K562 (cell line): ENCODE measurements around the gene PPARGC1A. TPM values are rescaled to one million over a fixed set of nuclear protein-coding genes. Genes with fewer than 3 reads are reported as not detected.

Source experiments
- ATAC-seq: fragments of 200-7000 bp; cut with Tn5 transposase; 3 replicates; pipeline ENCODE4 v1.9.1; 2020; ENCODE audit warnings: moderate library complexity
- BruUV-seq: library from RNA; stranded (reverse); fragments of 400-500 nt; replicated peaks from 2 replicates; lab custom pipeline; 2021; lab: Mats Ljungman, UMichigan
- CTCF ChIA-PET: fragments of 300-600 bp; formaldehyde crosslinking; extraction: SDS; loops from one replicate; lab custom pipeline; 2021; ENCODE audit warnings: low intra/inter-chr PET ratio; lab: Yijun Ruan, JAX
- POLR2A ChIA-PET: fragments of 300-600, 350-650 bp; sonication (Branson Sonifier 250); formaldehyde crosslinking; extraction: SDS; loops from one replicate; lab custom pipeline; 2021; ENCODE audit warnings: antibody characterized with exemption, inconsistent platforms; lab: Yijun Ruan, JAX
- DNase-seq, 4 experiments: peaks; one replicate each; pipeline versions ENCODE4 v3.0.0 to v3.0.0-alpha.2; 2011 to 2018; ENCODE audit warnings: low spot score in 3 of 4, mixed read lengths in 3 of 4; ENCODE audit errors: extremely low read depth in 1 of 4
- FAIRE-seq: peaks from 2 replicates; lab custom pipeline; 2011; peaks lifted over from hg19 to GRCh38; lab: Jason Lieb, UNC
- H2AFZ ChIP-seq: 2 replicates; pipeline ENCODE4 v1.6.0; 2011; ENCODE audit warnings: low read depth, low read length, control low read depth, inconsistent platforms
- H3K27ac ChIP-seq: fragments of 200-600 bp; 3 replicates; pipeline ENCODE4 v1.8.0; 2011; ENCODE audit warnings: low read depth, mild to moderate bottlenecking, control low read depth, inconsistent platforms, low read length, moderate library complexity, mixed read lengths; ENCODE audit errors: extremely low read depth
- H3K27me3 ChIP-seq, 2 experiments: fragments of 300-600 bp in 1 of 2; 2 replicates in 1 of 2; 3 replicates in 1 of 2; pipeline versions ENCODE4 v1.6.0 to v1.8.0; 2011; ENCODE audit warnings: inconsistent platforms in 2 of 2, low read length in 2 of 2, mild to moderate bottlenecking in 1 of 2, mixed read lengths in 1 of 2, moderate library complexity in 1 of 2; ENCODE audit not compliant: control insufficient read depth in 2 of 2, insufficient read depth in 2 of 2
- H3K36me3 ChIP-seq: fragments of 300-600 bp; 3 replicates; pipeline ENCODE4 v1.8.0; 2011; ENCODE audit warnings: mild to moderate bottlenecking, low read length, inconsistent platforms; ENCODE audit not compliant: control insufficient read depth, insufficient read depth
- H3K4me1 ChIP-seq, 2 experiments: fragments of 200-600 bp in 1 of 2; replicated peaks in 1 of 2; 2 replicates in 1 of 2; 3 replicates in 1 of 2; pipeline versions ENCODE4 v1.5.1 to v1.8.0; 2011; ENCODE audit warnings: inconsistent platforms in 2 of 2, low read length in 2 of 2, mild to moderate bottlenecking in 1 of 2, mixed read lengths in 1 of 2, moderate library complexity in 1 of 2; ENCODE audit not compliant: control insufficient read depth in 2 of 2, insufficient read depth in 2 of 2
- H3K4me2 ChIP-seq: 2 replicates; pipeline ENCODE4 v1.6.1; 2011; ENCODE audit warnings: low read length, control low read depth, inconsistent platforms, mixed read lengths; ENCODE audit not compliant: insufficient read depth
- H3K4me3 ChIP-seq: fragments of 200-600 bp; sonication (generic), shearing (Covaris generic); 2 replicates; pipeline ENCODE4 v1.5.1; 2016; ENCODE audit warnings: control low read depth, inconsistent platforms
- H3K79me2 ChIP-seq: fragments of 200-600 bp; 3 replicates; pipeline ENCODE4 v1.8.0; 2011; ENCODE audit warnings: low read length, inconsistent platforms; ENCODE audit not compliant: control insufficient read depth, insufficient read depth
- H3K9ac ChIP-seq, 2 experiments: 2 replicates each; pipeline versions ENCODE4 v1.6.0 to v1.6.1; 2011; ENCODE audit warnings: low read depth in 2 of 2, low read length in 2 of 2, control low read depth in 1 of 2, inconsistent platforms in 1 of 2, mild to moderate bottlenecking in 1 of 2, mixed read lengths in 1 of 2; ENCODE audit not compliant: insufficient read depth in 1 of 2
- H3K9me1 ChIP-seq: one replicate; pipeline ENCODE4 v1.6.0; 2011; ENCODE audit warnings: inconsistent platforms, mild to moderate bottlenecking, low read length, moderate library complexity; ENCODE audit not compliant: control insufficient read depth, insufficient read depth
- H3K9me3 ChIP-seq: replicated peaks from 2 replicates; pipeline ENCODE4 v1.5.1; 2011; ENCODE audit warnings: low read depth, low read length, inconsistent platforms; ENCODE audit not compliant: control insufficient read depth, insufficient read depth
- H4K20me1 ChIP-seq: replicated peaks from 2 replicates; pipeline ENCODE4 v1.6.1; 2011; ENCODE audit warnings: low read length, inconsistent platforms, mixed read lengths; ENCODE audit not compliant: control insufficient read depth, insufficient read depth
- BDP1 ChIP-seq: IDR thresholded peaks from 3 replicates; pipeline ENCODE4 v1.6.1; 2011; ENCODE audit not compliant: insufficient read length, insufficient read depth
- ERF ChIP-seq: fragments of 450-650 bp; formaldehyde crosslinking; IDR thresholded peaks from 2 replicates; pipeline ENCODE4 v1.4.0; 2020; ENCODE audit warnings: mild to moderate bottlenecking, mixed read lengths
- HNRNPH1 ChIP-seq: fragments of 200-400 bp; formaldehyde crosslinking; optimal IDR thresholded peaks from 2 replicates; pipeline ENCODE3; 2017; ENCODE audit warnings: low read depth, mild to moderate bottlenecking, low read length, moderate library complexity
- SREBF1 ChIP-seq: fragments of 150-350 bp; IDR thresholded peaks from 2 replicates; pipeline ENCODE4 v1.6.1; 2014; ENCODE audit warnings: antibody characterized with exemption, low read depth, low read length, borderline replicate concordance
- XRCC5 ChIP-seq: fragments of 200-400 bp; formaldehyde crosslinking; IDR thresholded peaks from 2 replicates; pipeline ENCODE4 v1.6.1; 2017; ENCODE audit warnings: low read depth, mild to moderate bottlenecking, low read length
- ZNF764 ChIP-seq: fragments of 250-450 bp; sonication (Bioruptor Pico); IDR thresholded peaks from 2 replicates; pipeline ENCODE4 v1.4.0; 2020; ENCODE audit warnings: low read depth, mild to moderate bottlenecking, moderate library complexity
- WGBS: fragments of 100-300 bp; shearing (Covaris generic); methylation state at CpG from one replicate; pipeline ENCODE4 v1.1.6; 2016; ENCODE audit warnings: low coverage, mixed read lengths; ENCODE audit not compliant: insufficient coverage; ENCODE audit errors: missing lambda C conversion rate; 5-methylcytosine and 5-hydroxymethylcytosine counted together
- in situ Hi-C: fragments of 300-500 bp; cut with MboI; formaldehyde crosslinking; loops from 4 replicates; pipeline ENCODE4 v1.15.0; 2018; ENCODE audit warnings: inconsistent platforms, mixed read lengths
- intact Hi-C: fragments of 100-400 bp; cut with micrococcal nuclease; formaldehyde crosslinking; loops from 2 replicates; pipeline ENCODE4 v1.14.2; 2022
- polyA plus RNA-seq, 8 experiments: library from polyadenylated mRNA; depleted of rRNA in 4 of 8; stranded (reverse) in 5 of 8; unstranded in 3 of 8; fragments of >200 nt; fragmentation: Nextera tagmentation in 2 of 8; fragmentation: Illumina TruSeq in 1 of 8; extraction: Ambion mirVana in 2 of 8; extraction: Trizol in 1 of 8; gene quantifications; 2 replicates each; pipeline versions ENCODE4 v1.2.1 to v1.2.3, GENCODE V29; 2011 to 2014; ENCODE audit warnings: inconsistent platforms in 1 of 8, missing spikeins in 1 of 8
- total RNA-seq, 7 experiments: library from RNA; depleted of rRNA in 6 of 7; stranded (reverse); fragments of >200 nt in 6 of 7; fragmentation: Illumina TruSeq in 2 of 7; extraction: Trizol in 2 of 7; gene quantifications; 2 replicates each; pipeline versions ENCODE4 v1.2.1 to v1.2.3, GENCODE V29; 2011 to 2021; ENCODE audit warnings: low replicate concordance in 1 of 7

The PPARGC1A gene
- total and polyA plus RNA-seq, 9 of the 15 experiments (the other 6 are each of a cell fraction or from before 2014, with no cell fraction given) = 0.02 TPM; not detected in 8

DNA sequence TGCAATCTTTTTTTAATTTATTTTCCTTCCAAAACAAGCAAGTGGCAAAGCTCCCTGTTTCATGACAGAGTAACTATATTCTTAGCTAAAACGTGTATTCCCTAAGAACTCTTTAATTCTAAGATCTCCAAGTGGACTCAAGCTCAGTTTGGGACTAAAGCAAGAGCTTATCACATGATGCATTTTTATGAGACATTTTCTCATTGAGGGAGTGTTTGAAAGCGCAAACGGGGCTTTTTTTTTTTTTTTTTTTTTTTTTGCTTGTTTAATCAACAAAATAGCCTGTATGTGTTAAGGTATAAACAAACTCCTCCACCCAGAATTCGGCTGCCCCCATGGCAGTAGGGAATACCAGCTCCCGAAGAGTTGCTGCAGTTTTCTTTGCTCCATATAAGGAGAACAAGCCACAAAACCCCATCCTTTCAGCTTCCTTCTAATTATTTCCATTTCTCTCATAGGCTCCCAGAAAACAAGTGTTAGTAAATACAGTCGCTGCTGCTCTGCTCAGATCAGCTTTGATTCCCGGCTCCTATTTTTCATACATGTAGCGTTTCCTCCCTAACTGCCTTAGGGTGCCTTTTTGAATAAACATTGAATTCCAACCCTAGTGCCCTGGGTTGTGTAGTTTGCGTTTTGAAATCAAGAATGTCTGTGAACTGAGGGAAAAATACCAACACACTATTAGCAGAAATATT, 669 bp upstream of the PPARGC1A start:
- no peak for TF ChIP-seq ERF (CRISPR knock-in tag)
- TF ChIP-seq SREBF1 = no peak
- no peak for TF ChIP-seq ZNF764 (CRISPR knock-in tag)
- TF ChIP-seq BDP1 = no peak
- TF ChIP-seq HNRNPH1 = no peak
- TF ChIP-seq XRCC5 = no peak
- TF ChIP-seq, all 486 proteins: peak for 0
- no peaks in the 10 kb centered on the region for H3K9me3 ChIP-seq
- H3K27me3 ChIP-seq = no peaks in the 10 kb centered on the region
- H3K4me1 ChIP-seq = no peaks in the 10 kb centered on the region
- H3K4me3 ChIP-seq = no peak overlapping the region
- no TSS peak for BruUV-seq
- H3K36me3 ChIP-seq = no peaks in the 10 kb centered on the region
- no peaks in the 10 kb centered on the region for H4K20me1 ChIP-seq
- no peak overlapping the region for H2AFZ ChIP-seq
- DNase-seq (no peak), FAIRE-seq (no peak), ATAC-seq (no peak)
- H3K4me2 ChIP-seq = no peak overlapping the region
- 0% methylated on average over 7 of the region's 9 CpGs for WGBS
- POLR2A ChIA-PET = interaction anchor here (0.7 to 1.1 kb wide), 2 partner anchors 119 to 496 kb away, joined by 4 read pairs; no protein-coding TSS in a partner anchor
- no peak overlapping the region for H3K9ac ChIP-seq
- CTCF ChIA-PET = interaction anchor here (0.6 kb wide), 1 partner anchor 705 kb away, joined by 3 read pairs; no protein-coding TSS in a partner anchor
- intact Hi-C loops (no loop called here), in situ Hi-C loops (no loop called here)
- H3K27ac ChIP-seq = no peak overlapping the region
- H3K79me2 ChIP-seq = no peaks in the 10 kb centered on the region
- no peaks in the 10 kb centered on the region for H3K9me1 ChIP-seq
